GM23248 (cell line): ENCODE data around the gene LUZP2. TPM values are rescaled to one million over a fixed set of nuclear protein-coding genes. Genes with fewer than 3 reads are reported as not detected.

Experiments
- DNase-seq: peaks from one replicate; pipeline ENCODE4 v3.0.0-alpha.2; 2015
- H2AFZ ChIP-seq: fragments of 200-600 bp; sonication (generic); 2 replicates; pipeline ENCODE4 v1.6.1; 2016; ENCODE audit warnings: antibody characterized with exemption
- H3F3A ChIP-seq: fragments of 200-600 bp; sonication (generic); 2 replicates; pipeline ENCODE4 v1.6.1; 2016; ENCODE audit warnings: mild to moderate bottlenecking, antibody characterized with exemption, mixed run types; ENCODE audit not compliant: insufficient read depth
- H3K27ac ChIP-seq: fragments of 200-600 bp; sonication (generic); 2 replicates; pipeline ENCODE4 v1.5.1; 2016; ENCODE audit warnings: mild to moderate bottlenecking
- H3K27me3 ChIP-seq: fragments of 200-600 bp; sonication (generic); replicated peaks from 2 replicates; pipeline ENCODE4 v1.6.1; 2016; ENCODE audit warnings: mild to moderate bottlenecking; ENCODE audit not compliant: insufficient read depth
- H3K36me3 ChIP-seq: fragments of 200-600 bp; sonication (generic); 2 replicates; pipeline ENCODE4 v1.6.1; 2016; ENCODE audit warnings: low read depth, mild to moderate bottlenecking
- H3K4me1 ChIP-seq: fragments of 200-600 bp; sonication (generic); 2 replicates; pipeline ENCODE4 v1.6.1; 2016; ENCODE audit warnings: mild to moderate bottlenecking; ENCODE audit not compliant: insufficient read depth
- H3K4me2 ChIP-seq: fragments of 200-600 bp; sonication (generic); one replicate; pipeline ENCODE4 v1.6.1; 2016; ENCODE audit warnings: mild to moderate bottlenecking; ENCODE audit not compliant: unreplicated experiment
- H3K4me3 ChIP-seq: fragments of 200-600 bp; sonication (generic); 2 replicates; pipeline ENCODE4 v1.5.1; 2016; ENCODE audit warnings: mild to moderate bottlenecking
- H3K79me2 ChIP-seq: fragments of 200-600 bp; sonication (generic); 2 replicates; pipeline ENCODE4 v1.6.1; 2016; ENCODE audit warnings: mild to moderate bottlenecking; ENCODE audit not compliant: insufficient read depth
- H3K9ac ChIP-seq: fragments of 200-600 bp; sonication (generic); 2 replicates; pipeline ENCODE4 v1.6.1; 2016; ENCODE audit warnings: mild to moderate bottlenecking
- H3K9me2 ChIP-seq: fragments of 200-600 bp; sonication (generic); 2 replicates; pipeline ENCODE4 v1.6.1; 2016; ENCODE audit warnings: mixed run types, mild to moderate bottlenecking, moderate library complexity; ENCODE audit not compliant: insufficient read depth
- H3K9me3 ChIP-seq: fragments of 200-600 bp; sonication (generic); one replicate; pipeline ENCODE4 v1.6.1; 2017; ENCODE audit warnings: low read depth
- H4K20me1 ChIP-seq: fragments of 200-600 bp; sonication (generic); 2 replicates; pipeline ENCODE4 v1.6.0; 2016; ENCODE audit not compliant: insufficient read depth
- EZH2 ChIP-seq: fragments of 200-600 bp; sonication (generic); IDR thresholded peaks from 2 replicates; pipeline ENCODE4 v1.6.1; 2018; ENCODE audit warnings: antibody characterized with exemption, mild to moderate bottlenecking; ENCODE audit not compliant: insufficient read depth, poor library complexity, severe bottlenecking
- EZH2phosphoT487 ChIP-seq: fragments of 200-600 bp; sonication (generic); IDR thresholded peaks from 2 replicates; pipeline ENCODE4 v1.6.1; 2018; ENCODE audit warnings: antibody characterized with exemption, moderate library complexity, mild to moderate bottlenecking, low read depth; ENCODE audit not compliant: insufficient read depth
- WGBS, 2 experiments: methylation state at CpG; one replicate each; pipeline ENCODE4 v1.1.6; 2015 to 2017; ENCODE audit warnings: low lambda C conversion rate in 2 of 2, low coverage in 1 of 2; ENCODE audit errors: missing lambda C conversion rate in 2 of 2; 5-methylcytosine and 5-hydroxymethylcytosine counted together
- in situ Hi-C: fragments of 300-500 bp; cut with MboI; formaldehyde crosslinking; loops from 2 replicates; pipeline ENCODE4 v1.15.0; 2020
- polyA plus RNA-seq: library from polyadenylated mRNA; unstranded; fragments of >200 nt; fragmentation: Nextera tagmentation; extraction: Ambion mirVana; gene quantifications from 2 replicates; pipeline ENCODE4 v1.2.1, GENCODE V29; 2016
- total RNA-seq: library from RNA; depleted of rRNA; stranded (reverse); fragments of >200 nt; shearing (Covaris generic); gene quantifications from 2 replicates; pipeline ENCODE4 v1.2.3, GENCODE V29; 2014

Gene LUZP2
- total and polyA plus RNA-seq, 2 experiments from 2014 or later, result not detected

- H3K9me3 ChIP-seq, result no peaks in the 10 kb centered on the region
- no peaks in the 10 kb centered on the region for H3F3A ChIP-seq
- no peaks in the 10 kb centered on the region for H3K79me2 ChIP-seq
- no peaks in the 10 kb centered on the region for H3K36me3 ChIP-seq
- no peaks in the 10 kb centered on the region for H3K27me3 ChIP-seq
- no peaks in the 10 kb centered on the region for H3K4me1 ChIP-seq
- no peak overlapping the region for H3K9ac ChIP-seq
- no peak overlapping the region for H3K27ac ChIP-seq
- H3K4me2 ChIP-seq, result no peak overlapping the region
- TF ChIP-seq EZH2, result no peak
- TF ChIP-seq EZH2phosphoT487, result no peak
- H4K20me1 ChIP-seq, result no peaks in the 10 kb centered on the region
- H3K9me2 ChIP-seq, result no peaks in the 10 kb centered on the region
- in situ Hi-C loops, result no loop called here
- H2AFZ ChIP-seq, result no peak overlapping the region
- no peak for DNase-seq
- H3K4me3 ChIP-seq, result no peak overlapping the region
Observed at GRCh38 chr11:24587635-24588034, 90.8 kb downstream of the LUZP2 start.

- H3F3A ChIP-seq, result no peaks in the 10 kb centered on the region
- no peaks in the 10 kb centered on the region for H3K79me2 ChIP-seq
- H4K20me1 ChIP-seq, result no peaks in the 10 kb centered on the region
- no peak overlapping the region for H3K4me2 ChIP-seq
- H3K9me2 ChIP-seq, result no peaks in the 10 kb centered on the region
- no peak overlapping the region for H3K9ac ChIP-seq
- WGBS, 2 experiments, result 30 to 39% methylated on average over 3 of the region's 3 CpGs
- H3K4me1 ChIP-seq, result no peaks in the 10 kb centered on the region
- H3K9me3 ChIP-seq, result no peaks in the 10 kb centered on the region
- H2AFZ ChIP-seq, result no peak overlapping the region
- H3K36me3 ChIP-seq, result no peaks in the 10 kb centered on the region
- H3K27me3 ChIP-seq, result no peaks in the 10 kb centered on the region
- peak; percentile 58 for DNase-seq
- H3K4me3 ChIP-seq, result no peak overlapping the region
- no peak overlapping the region for H3K27ac ChIP-seq
- in situ Hi-C loops, result no loop called here
- TF ChIP-seq EZH2phosphoT487 (no peak), EZH2 (no peak)
Observed at GRCh38 chr11:24588081-24588480, 91.2 kb downstream of the LUZP2 start.

GRCh38 chr11:24589064-24589463 lies 92.2 kb downstream of the LUZP2 start:
- no peak for DNase-seq
- Histone ChIP-seq H3F3A (no peaks in the 10 kb centered on the region), H3K9me3 (no peaks in the 10 kb centered on the region), H4K20me1 (no peaks in the 10 kb centered on the region), H3K27me3 (no peaks in the 10 kb centered on the region), H3K9me2 (no peaks in the 10 kb centered on the region), H2AFZ (no peak overlapping the region), H3K79me2 (no peaks in the 10 kb centered on the region), H3K36me3 (no peaks in the 10 kb centered on the region), H3K4me1 (no peaks in the 10 kb centered on the region), H3K4me3 (no peak overlapping the region), H3K4me2 (no peak overlapping the region), H3K27ac (no peak overlapping the region), H3K9ac (no peak overlapping the region)
- WGBS, 2 experiments, result 17 to 18% methylated on average over 1 of the region's 1 CpG
- in situ Hi-C loops, result no loop called here
- TF ChIP-seq EZH2 (no peak), EZH2phosphoT487 (no peak)

GRCh38 chr11:24591283-24591682 lies 94.4 kb downstream of the LUZP2 start:
- no peak overlapping the region for H3K9ac ChIP-seq
- TF ChIP-seq EZH2phosphoT487 (no peak), EZH2 (no peak)
- WGBS, 2 experiments, result 53 to 56% methylated on average over 2 of the region's 2 CpGs

GRCh38 chr11:24592360-24592759 lies 95.5 kb downstream of the LUZP2 start:
- Histone ChIP-seq H3K9ac (no peak overlapping the region), H3K27ac (no peak overlapping the region), H3K79me2 (no peaks in the 10 kb centered on the region), H3K9me3 (no peaks in the 10 kb centered on the region), H3K4me1 (no peaks in the 10 kb centered on the region), H2AFZ (no peak overlapping the region), H3K9me2 (no peaks in the 10 kb centered on the region), H3K27me3 (no peaks in the 10 kb centered on the region), H3K36me3 (no peaks in the 10 kb centered on the region), H3K4me2 (no peak overlapping the region), H3K4me3 (no peak overlapping the region), H3F3A (no peaks in the 10 kb centered on the region), H4K20me1 (no peaks in the 10 kb centered on the region)
- TF ChIP-seq EZH2 (no peak), EZH2phosphoT487 (no peak)
- no peak for DNase-seq
- 66 to 78% methylated on average over 2 of the region's 2 CpGs for WGBS, 2 experiments
- in situ Hi-C loops, result no loop called here

More at GRCh38 chr11:24591283-24591682, 94.4 kb downstream of the LUZP2 start:
- H3K4me2 ChIP-seq, result no peak overlapping the region
- no peak for DNase-seq
- no peaks in the 10 kb centered on the region for H4K20me1 ChIP-seq
- H3K4me1 ChIP-seq, result no peaks in the 10 kb centered on the region
- no peaks in the 10 kb centered on the region for H3F3A ChIP-seq
- no peaks in the 10 kb centered on the region for H3K9me3 ChIP-seq
- no peaks in the 10 kb centered on the region for H3K36me3 ChIP-seq
- H3K4me3 ChIP-seq, result no peak overlapping the region
- in situ Hi-C loops, result no loop called here
- no peaks in the 10 kb centered on the region for H3K9me2 ChIP-seq
- no peak overlapping the region for H2AFZ ChIP-seq
- H3K79me2 ChIP-seq, result no peaks in the 10 kb centered on the region
- H3K27ac ChIP-seq, result no peak overlapping the region
- H3K27me3 ChIP-seq, result no peaks in the 10 kb centered on the region
